B cell (primary cell): ENCODE results near the gene AIMP1.

Experiments
- CTCF ChIP-seq: fragments of 200-600 bp; IDR thresholded peaks from one replicate; pipeline ENCODE4 v1.8.0; 2022; ENCODE audit warnings: antibody characterized with exemption, mild to moderate bottlenecking
- EZH2 ChIP-seq: IDR thresholded peaks from 2 replicates; pipeline ENCODE4 v1.6.1; 2012; ENCODE audit warnings: borderline replicate concordance, low read depth, mild to moderate bottlenecking, moderate library complexity, low read length; ENCODE audit not compliant: insufficient read depth, poor library complexity, severe bottlenecking

- TF ChIP-seq EZH2 (no peak), CTCF (no peak)
Measured at GRCh38 chr4:106301393-106302061, 14.8 kb upstream of the AIMP1 start.
